HG03280 (cell line): ENCODE data around the gene ZNF519.
"Not testable (repeated sequence)": the region's sequence is repeated elsewhere in the genome, so short reads cannot be mapped to it uniquely, and the experiment has no call there.

Experiments
- ATAC-seq: cut with Tn5 transposase; IDR thresholded peaks from one replicate; pipeline ENCODE4 v1.9.1; 2021; ENCODE audit warnings: mild to moderate bottlenecking, moderate library complexity; ENCODE audit not compliant: unreplicated experiment

ZNF519 gene

GRCh38 chr18:14132271-14132700, at the start of gene ZNF519:
TSS of gene ZNF519 (minus strand) at chr18:14132435. CDS start at chr18:14132277, 158 bp downstream.
- peak; percentile 100 for ATAC-seq

GRCh38 chr18:14179306-14179705, 47.1 kb upstream of the ZNF519 start:
- no peak for ATAC-seq

- peak; percentile 89 for ATAC-seq
Measured at GRCh38 chr18:14178321-14179196, 46.3 kb upstream of the ZNF519 start.

DNA sequence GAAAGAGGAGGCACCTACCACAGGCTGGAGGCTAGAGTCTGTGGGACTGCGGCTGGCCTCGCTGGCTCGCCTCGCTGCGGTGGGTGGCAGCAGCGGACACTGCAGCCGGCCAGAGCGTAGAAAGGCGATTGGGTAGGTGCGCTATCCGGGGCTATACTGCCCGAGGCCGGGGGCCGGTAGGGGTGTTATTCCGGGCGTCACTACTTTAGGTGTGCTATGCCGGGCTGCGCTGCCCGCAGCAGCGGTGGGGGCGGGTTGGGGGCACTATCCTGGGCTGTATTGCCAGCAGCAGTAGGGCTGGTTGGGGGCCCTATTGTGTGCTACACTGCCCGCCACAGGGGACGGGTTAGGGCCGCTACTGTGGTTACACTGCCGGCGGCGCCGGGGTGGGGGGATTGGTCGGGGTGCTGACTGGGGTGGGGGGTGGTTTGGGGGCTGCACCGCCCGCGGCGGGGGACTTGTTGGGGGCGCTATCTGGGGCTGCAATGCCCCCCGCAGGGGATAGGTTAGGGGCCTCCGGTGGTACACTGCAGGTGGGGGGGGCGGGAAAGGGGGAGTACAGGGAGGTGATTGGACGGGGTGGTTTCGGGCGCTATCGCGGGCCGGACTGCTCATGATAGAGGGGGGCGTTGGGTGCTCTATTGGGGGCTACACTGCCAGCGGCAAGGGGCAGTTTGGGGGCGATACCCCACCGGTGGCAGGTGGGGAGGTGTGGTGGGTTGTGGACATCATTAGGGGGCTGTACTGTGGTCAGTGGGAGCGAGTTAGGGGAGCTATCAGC, 45.5 kb upstream of the ZNF519 start:
- ATAC-seq, result not testable (repeated sequence)

DNA sequence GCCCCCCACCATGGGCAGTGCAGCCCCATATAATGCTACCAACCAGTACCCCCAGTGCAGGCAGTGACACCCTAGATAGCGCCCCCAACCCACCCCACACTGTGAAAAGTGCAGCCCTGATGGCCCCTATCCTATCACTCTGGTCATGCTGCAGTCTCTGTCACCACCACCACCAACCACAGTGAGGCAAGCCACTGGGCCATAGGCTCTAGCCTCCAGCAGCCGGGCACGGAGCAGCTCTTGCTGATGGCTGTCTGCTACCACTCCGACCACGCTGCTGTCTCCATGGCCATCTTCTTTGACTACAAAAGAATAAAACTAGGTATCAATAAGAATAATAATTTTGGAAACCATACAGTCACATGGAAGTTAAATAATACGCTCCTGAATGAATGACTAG, 43.2 kb upstream of the ZNF519 start:
- not testable (repeated sequence) for ATAC-seq

GRCh38 chr18:14174706-14175085, 42.5 kb upstream of the ZNF519 start:
- no peak for ATAC-seq

- ATAC-seq, result not testable (repeated sequence)
Measured at GRCh38 chr18:14174002-14174705, 41.9 kb upstream of the ZNF519 start.

GRCh38 chr18:14173116-14173951, 41.1 kb upstream of the ZNF519 start:
- not testable (repeated sequence) for ATAC-seq

DNA sequence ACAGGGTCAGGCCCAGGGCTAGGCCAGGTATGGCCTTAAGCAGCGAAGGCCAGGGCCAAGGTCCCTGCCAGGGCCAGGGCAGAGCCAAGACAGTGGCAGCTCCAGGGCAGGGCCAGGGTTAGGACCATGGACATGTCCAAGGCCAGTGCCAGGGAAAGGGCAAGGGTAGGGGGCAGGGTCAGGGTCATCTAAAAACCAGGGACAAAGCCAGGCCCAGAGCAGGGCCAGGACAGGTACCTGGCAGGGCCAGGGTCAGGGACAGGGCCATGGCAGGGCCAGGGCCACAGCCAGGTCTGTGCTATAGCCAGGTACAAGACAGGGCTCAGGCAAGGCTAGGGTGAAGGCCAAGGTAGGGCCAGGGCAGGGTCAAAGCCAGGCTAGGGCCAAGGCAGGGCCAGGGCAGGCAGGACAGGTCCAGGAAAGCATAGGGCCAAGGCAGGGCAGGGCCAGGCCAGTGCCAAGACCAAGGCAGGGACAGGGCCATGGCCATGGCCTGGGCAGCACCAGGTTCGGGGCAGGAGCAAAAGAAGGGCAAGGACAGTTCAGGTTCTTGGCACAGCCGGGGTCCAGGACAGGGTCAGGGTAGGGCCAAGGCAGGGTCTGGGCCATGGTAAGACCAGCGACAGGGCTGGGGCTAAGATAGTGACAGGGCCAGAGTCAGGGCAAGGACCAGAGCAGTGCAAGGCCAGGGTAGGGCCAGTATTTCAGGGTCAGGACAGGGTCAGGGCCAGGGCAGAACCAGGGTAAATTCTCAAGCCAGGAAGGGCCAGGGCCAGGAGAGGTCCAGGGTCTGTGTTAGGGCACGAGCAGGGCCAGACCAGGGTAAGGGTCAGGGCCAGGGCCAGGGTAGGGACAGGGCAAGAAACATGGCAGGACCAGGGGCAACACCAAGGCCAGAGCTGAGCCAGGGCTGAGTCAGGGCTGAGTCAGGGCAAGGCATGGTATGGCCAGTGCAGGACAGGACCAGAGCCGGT, 40.2 kb upstream of the ZNF519 start:
- not testable (repeated sequence) for ATAC-seq

DNA sequence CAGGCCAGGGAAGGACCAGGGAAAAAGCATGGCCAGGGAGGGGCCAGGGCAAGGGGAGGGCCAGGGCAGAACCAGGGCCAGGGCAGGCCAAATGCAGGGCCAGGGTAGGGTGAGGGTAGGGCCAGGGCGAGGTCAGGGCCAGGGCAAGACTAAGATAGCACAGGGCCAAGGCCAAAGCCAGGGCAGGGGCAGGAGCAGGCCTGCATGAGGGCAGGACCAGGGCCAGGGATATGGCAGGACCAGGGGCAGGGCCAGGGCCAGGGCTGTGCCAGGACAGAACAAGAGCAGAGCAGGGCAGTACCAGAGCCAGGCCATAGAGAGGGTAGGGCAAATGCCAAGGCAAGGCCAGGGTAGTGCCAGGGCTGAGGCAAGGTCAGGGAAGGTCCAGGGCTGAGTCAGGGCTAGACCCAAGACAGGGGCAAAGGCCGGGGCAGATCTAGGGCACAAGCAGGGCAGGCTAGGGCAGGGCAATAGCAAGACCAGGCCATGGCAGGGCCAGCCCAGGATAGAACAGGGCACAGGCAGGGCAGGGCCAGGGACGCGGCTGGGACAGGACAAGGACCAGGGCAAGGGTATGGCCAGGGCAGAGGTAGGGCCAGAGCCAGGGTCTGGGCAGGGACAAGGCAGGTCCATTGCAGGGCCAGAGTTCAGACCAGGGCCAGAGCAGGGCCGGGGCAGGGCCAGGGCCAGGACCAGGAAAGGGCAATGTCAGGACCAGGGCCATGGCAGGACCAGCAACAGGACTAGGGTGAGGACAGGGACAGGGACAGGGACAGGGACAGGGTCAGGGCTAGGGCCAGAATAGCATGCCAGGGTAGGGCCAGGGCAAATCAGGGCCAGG, 39.3 kb upstream of the ZNF519 start:
- ATAC-seq, result not testable (repeated sequence)

GRCh38 chr18:14170367-14171036, 38.3 kb upstream of the ZNF519 start:
- ATAC-seq, result not testable (repeated sequence)

DNA sequence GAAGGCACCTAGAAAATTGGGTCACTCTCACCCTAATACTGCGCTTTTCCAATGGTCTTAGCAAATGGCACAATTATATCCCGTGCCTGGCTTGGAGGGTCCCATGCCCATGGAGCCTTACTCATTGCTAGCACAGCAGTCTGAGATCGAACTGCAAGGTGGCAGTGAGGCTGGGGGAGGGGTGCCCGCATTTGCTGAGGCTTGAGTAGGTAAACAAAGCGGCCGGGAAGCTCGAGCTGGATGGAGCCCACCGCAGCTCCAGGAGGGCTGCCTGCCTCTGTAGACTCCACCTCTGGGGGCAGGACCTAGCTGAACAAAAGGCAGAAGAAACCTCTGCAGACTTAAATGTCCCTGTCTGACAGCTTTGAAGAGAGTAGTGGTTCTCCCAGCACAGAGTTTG, 30.7 kb upstream of the ZNF519 start:
- not testable (repeated sequence) for ATAC-seq

- not testable (repeated sequence) for ATAC-seq
Measured at GRCh38 chr18:14151564-14152113, 19.4 kb upstream of the ZNF519 start.

- not testable (repeated sequence) for ATAC-seq
Measured at GRCh38 chr18:14150766-14151165, 18.5 kb upstream of the ZNF519 start.

DNA sequence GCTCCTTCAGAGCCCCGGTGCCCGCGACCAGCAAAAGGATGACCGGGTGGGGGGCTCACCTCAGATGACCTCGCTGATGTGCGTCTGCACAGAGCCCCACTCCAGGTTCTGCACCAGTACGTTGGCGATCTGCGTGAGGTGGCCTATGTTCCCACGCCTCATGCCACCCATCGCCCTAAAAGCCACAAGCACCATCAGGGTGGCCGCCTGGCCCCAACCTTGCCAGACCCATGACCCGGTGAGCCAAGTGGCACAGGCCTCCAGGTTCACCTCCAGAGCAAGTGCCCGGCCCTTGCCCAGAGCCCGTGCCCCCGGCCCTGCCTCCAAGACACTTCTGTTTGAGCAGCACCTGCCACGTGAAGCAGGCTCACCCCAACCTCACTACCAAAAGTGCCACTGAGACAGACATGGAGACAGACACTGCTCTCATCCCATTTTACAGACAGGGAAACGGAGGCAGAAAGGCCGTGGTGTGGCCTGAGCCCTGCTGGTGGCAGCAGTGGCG, 17.7 kb upstream of the ZNF519 start:
- not testable (repeated sequence) for ATAC-seq

DNA sequence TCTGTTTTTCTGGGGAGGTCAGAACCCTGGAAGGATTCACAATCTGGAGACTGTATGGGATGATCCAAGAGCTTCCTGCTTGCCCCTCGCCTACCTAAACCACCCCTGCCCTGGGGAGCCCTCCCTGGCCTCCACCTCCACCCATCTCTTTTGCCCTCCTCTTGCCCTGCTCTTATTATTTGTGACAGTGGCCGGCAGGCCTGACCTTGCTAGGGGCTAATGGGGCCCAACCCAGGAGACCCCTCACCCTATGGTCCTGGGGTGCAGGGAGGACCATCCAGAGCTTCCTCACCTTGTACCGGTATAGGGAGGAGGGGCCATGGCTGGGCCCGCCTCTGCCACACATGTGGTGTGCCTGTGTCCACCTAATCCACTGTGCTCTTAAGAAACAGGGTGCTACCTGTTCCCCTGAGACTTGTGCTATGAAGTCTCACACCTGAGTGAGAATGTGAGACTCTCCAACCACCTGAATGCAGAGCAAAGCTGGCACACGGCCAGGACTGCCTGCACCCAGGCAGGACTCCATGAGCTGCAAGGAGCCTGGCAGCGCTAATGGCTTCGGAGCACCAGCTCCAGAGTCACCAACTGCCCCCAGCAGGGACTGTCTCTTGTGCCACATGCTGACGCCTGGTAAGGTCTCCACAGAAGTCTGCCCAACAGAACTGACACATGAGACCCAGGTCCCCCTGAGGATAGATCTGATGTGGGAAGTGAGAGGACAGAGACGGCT, 17.1 kb upstream of the ZNF519 start:
- ATAC-seq, result not testable (repeated sequence)
